ENCODE measurements around the gene LHPP.

DNA sequence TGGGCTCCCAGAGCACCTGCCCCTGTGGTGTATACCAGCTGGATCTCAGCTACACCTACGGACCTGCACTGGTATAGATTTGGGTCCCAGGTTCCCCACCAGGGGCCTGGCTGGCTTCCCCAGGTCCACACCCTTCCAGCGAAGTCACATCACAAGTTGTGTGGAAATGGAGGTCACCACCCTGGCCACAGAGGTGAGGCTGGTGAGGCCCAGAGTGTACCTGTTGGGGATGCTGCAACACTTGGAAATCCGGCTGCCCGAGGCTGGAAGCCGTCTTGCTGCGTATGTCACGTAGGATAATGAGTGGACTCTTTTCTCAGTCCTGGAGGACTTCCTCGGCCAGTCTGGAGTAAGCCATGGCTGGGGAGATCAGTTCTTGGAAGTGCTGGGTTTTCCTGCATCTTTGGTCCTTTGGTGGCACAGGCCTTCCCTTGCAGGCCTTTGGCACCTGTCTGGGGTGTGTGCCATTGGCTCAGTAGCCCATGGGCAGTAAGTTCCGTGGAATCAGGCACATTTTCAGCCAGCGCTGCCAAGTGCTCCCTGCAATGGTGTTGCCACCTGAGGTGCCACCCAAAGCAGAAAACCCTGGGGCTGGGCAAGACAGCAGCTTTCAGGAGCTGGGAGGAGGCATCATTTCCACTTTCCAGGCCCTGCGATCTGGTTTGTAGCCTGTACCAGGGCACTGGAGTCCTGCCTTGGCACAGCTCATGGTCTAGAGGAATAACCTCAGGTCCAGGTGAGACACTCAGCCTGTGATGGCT is 97.9 kb downstream of the LHPP start:
- TF ChIP-seq, protein P1, sequence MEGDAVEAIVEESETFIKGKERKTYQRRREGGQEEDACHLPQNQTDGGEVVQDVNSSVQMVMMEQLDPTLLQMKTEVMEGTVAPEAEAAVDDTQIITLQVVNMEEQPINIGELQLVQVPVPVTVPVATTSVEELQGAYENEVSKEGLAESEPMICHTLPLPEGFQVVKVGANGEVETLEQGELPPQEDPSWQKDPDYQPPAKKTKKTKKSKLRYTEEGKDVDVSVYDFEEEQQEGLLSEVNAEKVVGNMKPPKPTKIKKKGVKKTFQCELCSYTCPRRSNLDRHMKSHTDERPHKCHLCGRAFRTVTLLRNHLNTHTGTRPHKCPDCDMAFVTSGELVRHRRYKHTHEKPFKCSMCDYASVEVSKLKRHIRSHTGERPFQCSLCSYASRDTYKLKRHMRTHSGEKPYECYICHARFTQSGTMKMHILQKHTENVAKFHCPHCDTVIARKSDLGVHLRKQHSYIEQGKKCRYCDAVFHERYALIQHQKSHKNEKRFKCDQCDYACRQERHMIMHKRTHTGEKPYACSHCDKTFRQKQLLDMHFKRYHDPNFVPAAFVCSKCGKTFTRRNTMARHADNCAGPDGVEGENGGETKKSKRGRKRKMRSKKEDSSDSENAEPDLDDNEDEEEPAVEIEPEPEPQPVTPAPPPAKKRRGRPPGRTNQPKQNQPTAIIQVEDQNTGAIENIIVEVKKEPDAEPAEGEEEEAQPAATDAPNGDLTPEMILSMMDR (IDR thresholded peaks at IDR 0.05; ENCODE audit: low read depth, low read length) = no peak
- TF ChIP-seq POLR2A (IDR thresholded peaks at IDR 0.05; ENCODE audit: extremely low read depth, insufficient read length) = no peak
- no peak for TF ChIP-seq MYC (IDR thresholded peaks at IDR 0.05; ENCODE audit: low read depth, low read length)

Measured in NB4 (cell line).